ENCODE measurements around the gene FXYD1.
A peak's percentile ranks its signal among the peaks of the same experiment; 100 is the strongest.

The FXYD1 gene

GRCh38 chr19:35157431-35157830 lies 18.8 kb downstream of the FXYD1 start:
- H3K4me1 ChIP-seq = peaks cover 36 to 86% (median 75%) of the 10 kb centered on the region in 10 experiments
- H3K36me3 ChIP-seq = peaks cover 52 to 67% (median 62%) of the 10 kb centered on the region in 11 experiments
- H3K9ac ChIP-seq = peak overlapping the region in 2 of 11 experiments; percentile 2 to 94; a peak in 1 of 22 replicates
- no peak overlapping the region for H3K27ac ChIP-seq
- H3K4me3 ChIP-seq = no peak overlapping the region
- TF ChIP-seq Cebpa-rat (IDR thresholded peaks at IDR 0.05) = no peak
- H4K20me1 ChIP-seq = peaks cover 32 to 58% (median 50%) of the 10 kb centered on the region in 11 experiments; a peak in 21 of 22 replicates
- no peaks in the 10 kb centered on the region for H3K27me3 ChIP-seq
- peaks cover 7 to 22% (median 16%) of the 10 kb centered on the region in 11 experiments; a peak in 21 of 22 replicates for H3K9me3 ChIP-seq (replicated peaks in 1 of 11)
- H3K4me2 ChIP-seq = peak overlapping the region in 10 of 11 experiments; percentile 31 to 99 (median 97); a peak in 19 of 22 replicates

GRCh38 chr19:35159606-35160005 lies 21.0 kb downstream of the FXYD1 start:
- Histone ChIP-seq H3K27me3 (no peaks in the 10 kb centered on the region), H3K9ac (0 out of 22 replicates have a peak overlapping the region, but pooled peaks of 2 of the 11 experiments have one; percentile 45 to 46), H3K9me3 (replicated peaks in 1 of 11) (peaks cover 29 to 44% (median 38%) of the 10 kb centered on the region in 11 experiments), H3K36me3 (peaks cover 74 to 89% (median 84%) of the 10 kb centered on the region in 11 experiments), H3K4me2 (peak overlapping the region in 8 of 11 experiments; percentile 45 to 99 (median 96); a peak in 14 of 22 replicates), H4K20me1 (peaks cover 32 to 68% (median 50%) of the 10 kb centered on the region in 11 experiments; a peak in 21 of 22 replicates), H3K4me3 (peak overlapping the region in 1 of 10 experiments; percentile 25; a peak in 1 of 20 replicates), H3K27ac (no peak overlapping the region), H3K4me1 (peaks cover 18 to 67% (median 56%) of the 10 kb centered on the region in 10 experiments)
- no peak for TF ChIP-seq Cebpa-rat (IDR thresholded peaks at IDR 0.05)

GRCh38 chr19:35160629-35161433 lies 22.2 kb downstream of the FXYD1 start:
- Histone ChIP-seq H4K20me1 (peaks cover 24 to 65% (median 41%) of the 10 kb centered on the region in 11 experiments; a peak in 21 of 22 replicates), H3K27me3 (no peaks in the 10 kb centered on the region), H3K9ac (peak overlapping the region in 4 of 11 experiments; percentile 3 to 46 (median 36); a peak in 5 of 22 replicates), H3K36me3 (peaks cover 86 to 100% (median 96%) of the 10 kb centered on the region in 11 experiments), H3K27ac (peak overlapping the region in 3 of 11 experiments; percentile 21 to 32 (median 21); a peak in 2 of 22 replicates), H3K4me3 (peak overlapping the region in 1 of 10 experiments; percentile 20; a peak in 1 of 20 replicates), H3K4me1 (peaks cover 14 to 62% (median 54%) of the 10 kb centered on the region in 10 experiments), H3K4me2 (peak overlapping the region in 8 of 11 experiments; percentile 45 to 99 (median 96); a peak in 13 of 22 replicates), H3K9me3 (replicated peaks in 1 of 11) (peaks cover 41 to 56% (median 50%) of the 10 kb centered on the region in 11 experiments)
- TF ChIP-seq Cebpa-rat (IDR thresholded peaks at IDR 0.05) = no peak

GRCh38 chr19:35161434-35161743 lies 22.8 kb downstream of the FXYD1 start:
- Histone ChIP-seq H3K4me2 (peak overlapping the region in 5 of 11 experiments; percentile 92 to 99 (median 96); a peak in 7 of 22 replicates), H3K4me3 (no peak overlapping the region; a peak in 1 of 20 replicates), H3K27ac (no peak overlapping the region), H3K4me1 (peaks cover 9 to 57% (median 52%) of the 10 kb centered on the region in 10 experiments), H3K9ac (no peak overlapping the region), H4K20me1 (peaks cover 18 to 59% (median 36%) of the 10 kb centered on the region in 11 experiments; a peak in 21 of 22 replicates), H3K9me3 (replicated peaks in 1 of 11) (peaks cover 47 to 62% (median 55%) of the 10 kb centered on the region in 11 experiments), H3K36me3 (peaks cover 92 to 100% (median 100%) of the 10 kb centered on the region in 11 experiments), H3K27me3 (no peaks in the 10 kb centered on the region)
- no peak for TF ChIP-seq Cebpa-rat (IDR thresholded peaks at IDR 0.05)

- H3K4me1 ChIP-seq = peaks cover 14 to 53% (median 50%) of the 10 kb centered on the region in 10 experiments
- peaks cover 50 to 64% (median 58%) of the 10 kb centered on the region in 11 experiments for H3K9me3 ChIP-seq (replicated peaks in 1 of 11)
- no peak overlapping the region for H3K4me2 ChIP-seq
- H4K20me1 ChIP-seq = peaks cover 10 to 59% (median 31%) of the 10 kb centered on the region in 11 experiments; a peak in 20 of 22 replicates
- no peak overlapping the region; a peak in 1 of 20 replicates for H3K4me3 ChIP-seq
- TF ChIP-seq Cebpa-rat (IDR thresholded peaks at IDR 0.05) = no peak
- H3K27ac ChIP-seq = no peak overlapping the region
- no peak overlapping the region for H3K9ac ChIP-seq
- H3K27me3 ChIP-seq = no peaks in the 10 kb centered on the region
- peaks cover 93 to 100% (median 99%) of the 10 kb centered on the region in 11 experiments for H3K36me3 ChIP-seq
Observed at GRCh38 chr19:35162471-35163326, 24.1 kb downstream of the FXYD1 start.

- H3K4me2 ChIP-seq = no peak overlapping the region
- H3K27me3 ChIP-seq = no peaks in the 10 kb centered on the region
- H3K9ac ChIP-seq = no peak overlapping the region
- H3K9me3 ChIP-seq (replicated peaks in 1 of 11) = peaks cover 50 to 64% (median 58%) of the 10 kb centered on the region in 11 experiments
- peaks cover 10 to 53% (median 15%) of the 10 kb centered on the region in 11 experiments; a peak in 17 of 22 replicates for H4K20me1 ChIP-seq
- peaks cover 17 to 37% (median 33%) of the 10 kb centered on the region in 10 experiments for H3K4me1 ChIP-seq
- H3K36me3 ChIP-seq = peaks cover 93 to 100% (median 99%) of the 10 kb centered on the region in 11 experiments
- no peak overlapping the region for H3K27ac ChIP-seq
- TF ChIP-seq Cebpa-rat (IDR thresholded peaks at IDR 0.05) = no peak
- 0 out of 20 replicates have a peak overlapping the region, but pooled peaks of 1 of the 10 experiments have one; percentile 8 for H3K4me3 ChIP-seq
Observed at GRCh38 chr19:35164418-35164817, 25.8 kb downstream of the FXYD1 start.

GRCh38 chr19:35165200-35166058 lies 26.8 kb downstream of the FXYD1 start:
- Histone ChIP-seq H3K36me3 (peaks cover 93 to 100% (median 100%) of the 10 kb centered on the region in 11 experiments), H3K27me3 (no peaks in the 10 kb centered on the region), H3K9me3 (replicated peaks in 1 of 11) (peaks cover 50 to 64% (median 58%) of the 10 kb centered on the region in 11 experiments), H3K4me3 (peak overlapping the region in 1 of 10 experiments; percentile 26; a peak in 1 of 20 replicates), H3K4me2 (peak overlapping the region in 1 of 11 experiments; percentile 32; a peak in 1 of 22 replicates), H3K4me1 (peaks cover 17 to 33% (median 23%) of the 10 kb centered on the region in 10 experiments), H4K20me1 (peaks cover 2 to 47% (median 14%) of the 10 kb centered on the region in 11 experiments; a peak in 16 of 22 replicates), H3K27ac (no peak overlapping the region), H3K9ac (no peak overlapping the region)
- TF ChIP-seq Cebpa-rat (IDR thresholded peaks at IDR 0.05) = no peak

Data from BLaER1 treated with 17β-estradiol and CSF1 and Interleukin-3, amounts not matched to agents 10 nM and 100 nM (cell line).